HCT116 (cell line): Measurements from ENCODE around the gene SYCP2.

Experiments
- CBX3 ChIP-seq: IDR thresholded peaks from 2 replicates; pipeline ENCODE4 v1.6.1; 2012; ENCODE audit warnings: low read depth
- CEBPB ChIP-seq: IDR thresholded peaks from 2 replicates; pipeline ENCODE4 v1.6.1; 2012; ENCODE audit warnings: low read depth
- CTCF ChIP-seq, 3 experiments: fragments of 200-600 bp in 1 of 3; sonication (generic) in 1 of 3; IDR thresholded peaks in 2 of 3; conservative IDR thresholded peaks in 1 of 3; 2 replicates each; pipeline ENCODE4 v1.5.1; 2012 to 2017; ENCODE audit warnings: low read depth in 2 of 3, low read length in 2 of 3, antibody characterized with exemption in 1 of 3, borderline replicate concordance in 1 of 3, control low read depth in 1 of 3, mild to moderate bottlenecking in 1 of 3, mixed read lengths in 1 of 3, mixed run types in 1 of 3, moderate library complexity in 1 of 3; ENCODE audit not compliant: insufficient read depth in 1 of 3
- EGR1 ChIP-seq: IDR thresholded peaks from 2 replicates; pipeline ENCODE4 v1.6.1; 2012; ENCODE audit warnings: low read depth
- EZH2 ChIP-seq: fragments of 200-600 bp; sonication (generic); IDR thresholded peaks from 2 replicates; pipeline ENCODE4 v1.6.1; 2017; ENCODE audit warnings: antibody characterized with exemption, mixed run types
- EZH2phosphoT487 ChIP-seq: fragments of 200-600 bp; IDR thresholded peaks from 2 replicates; pipeline ENCODE4 v1.6.1; 2018; ENCODE audit warnings: antibody characterized with exemption, borderline replicate concordance
- MAX ChIP-seq: IDR thresholded peaks from 2 replicates; pipeline ENCODE4 v1.6.1; 2012
- POLR2A ChIP-seq: IDR thresholded peaks from 2 replicates; pipeline ENCODE4 v1.7.0; 2011; ENCODE audit warnings: borderline replicate concordance; ENCODE audit not compliant: insufficient read depth, insufficient read length; ENCODE audit errors: extremely low read depth
- POLR2AphosphoS5 ChIP-seq: IDR thresholded peaks from 2 replicates; pipeline ENCODE4 v1.6.1; 2011; ENCODE audit warnings: mild to moderate bottlenecking, low read depth, low read length, moderate library complexity
- SIN3A ChIP-seq: IDR thresholded peaks from 2 replicates; pipeline ENCODE4 v1.6.1; 2012; ENCODE audit warnings: low read depth
- YY1 ChIP-seq: IDR thresholded peaks from 2 replicates; pipeline ENCODE4 v1.6.1; 2011; ENCODE audit warnings: low read length, low read depth, moderate library complexity, mild to moderate bottlenecking; ENCODE audit not compliant: insufficient replicate concordance; ENCODE audit errors: extremely low read depth
- ZBTB33 ChIP-seq: IDR thresholded peaks from 2 replicates; pipeline ENCODE4 v1.6.1; 2011; ENCODE audit warnings: mild to moderate bottlenecking, low read length, moderate library complexity; ENCODE audit not compliant: insufficient replicate concordance; ENCODE audit errors: extremely low read depth
- ZNF274 ChIP-seq: fragments of 200-500 bp; sonication (Bioruptor generic); IDR thresholded peaks from 2 replicates; pipeline ENCODE4 v1.6.1; 2014; ENCODE audit warnings: mild to moderate bottlenecking, low read depth, low read length, inconsistent platforms
- TF ChIP-seq, protein P1 (sequence below): IDR thresholded peaks from 2 replicates; pipeline ENCODE4 v1.6.1; 2012; ENCODE audit warnings: low read depth

DNA sequence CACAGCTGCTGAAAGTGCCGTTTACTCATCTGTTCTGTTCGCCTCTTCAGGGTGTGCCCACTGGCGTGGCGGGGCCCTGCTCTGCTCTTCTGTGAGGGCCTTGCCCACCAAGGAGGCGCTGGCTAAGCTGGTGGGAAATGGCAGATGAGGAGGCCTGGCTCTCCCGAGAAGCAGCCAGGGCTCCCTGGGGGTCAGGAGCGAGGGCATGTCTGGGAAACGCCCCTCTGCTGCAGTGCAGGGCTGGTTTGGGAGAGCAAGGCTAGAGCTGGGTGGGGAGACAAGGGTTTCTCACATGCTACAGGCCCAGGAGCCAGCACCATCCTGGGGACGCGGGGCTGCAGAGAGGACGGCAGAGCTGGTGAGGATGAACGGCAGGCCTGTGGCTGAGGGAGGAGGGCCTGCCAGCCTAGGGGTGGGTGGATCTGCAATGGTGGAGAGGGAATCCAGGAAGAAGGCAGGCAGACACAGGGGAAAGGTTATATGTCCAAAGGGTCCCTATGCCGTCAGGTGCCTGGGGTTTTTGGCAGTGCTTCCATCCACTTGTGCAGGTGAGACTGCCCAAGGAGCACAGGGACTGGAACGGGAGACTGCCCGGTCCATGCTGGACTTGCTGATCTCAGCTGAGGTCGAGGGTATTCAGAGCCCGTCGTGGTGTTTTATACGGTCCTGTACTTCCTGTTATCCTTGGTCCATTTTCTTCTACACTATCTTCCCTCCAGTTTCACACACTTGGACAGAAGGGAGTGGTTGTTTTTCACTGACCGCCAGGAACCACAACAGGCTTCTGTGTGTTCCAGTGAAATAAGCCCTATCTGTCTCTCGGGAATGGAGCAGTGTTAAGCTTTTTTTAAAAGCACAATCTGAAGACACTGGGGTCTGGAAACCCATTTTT, 119.2 kb downstream of the SYCP2 start:
- TF ChIP-seq ZNF274 (no peak), CTCF (IDR thresholded peaks at IDR 0.05 in 2 of 3, conservative IDR thresholded peaks at IDR 0.05 in 1 of 3; ENCODE audit: borderline replicate concordance in 1 of 3, insufficient read depth in 1 of 3, low read depth in 2 of 3, low read length in 2 of 3) (no peak), POLR2AphosphoS5 (no peak), ZBTB33 (no peak), SIN3A (no peak), POLR2A (no peak), EZH2 (no peak), EGR1 (no peak), YY1 (no peak), CEBPB (no peak), CBX3 (no peak), EZH2phosphoT487 (no peak), MAX (no peak)
- TF ChIP-seq, protein P1, sequence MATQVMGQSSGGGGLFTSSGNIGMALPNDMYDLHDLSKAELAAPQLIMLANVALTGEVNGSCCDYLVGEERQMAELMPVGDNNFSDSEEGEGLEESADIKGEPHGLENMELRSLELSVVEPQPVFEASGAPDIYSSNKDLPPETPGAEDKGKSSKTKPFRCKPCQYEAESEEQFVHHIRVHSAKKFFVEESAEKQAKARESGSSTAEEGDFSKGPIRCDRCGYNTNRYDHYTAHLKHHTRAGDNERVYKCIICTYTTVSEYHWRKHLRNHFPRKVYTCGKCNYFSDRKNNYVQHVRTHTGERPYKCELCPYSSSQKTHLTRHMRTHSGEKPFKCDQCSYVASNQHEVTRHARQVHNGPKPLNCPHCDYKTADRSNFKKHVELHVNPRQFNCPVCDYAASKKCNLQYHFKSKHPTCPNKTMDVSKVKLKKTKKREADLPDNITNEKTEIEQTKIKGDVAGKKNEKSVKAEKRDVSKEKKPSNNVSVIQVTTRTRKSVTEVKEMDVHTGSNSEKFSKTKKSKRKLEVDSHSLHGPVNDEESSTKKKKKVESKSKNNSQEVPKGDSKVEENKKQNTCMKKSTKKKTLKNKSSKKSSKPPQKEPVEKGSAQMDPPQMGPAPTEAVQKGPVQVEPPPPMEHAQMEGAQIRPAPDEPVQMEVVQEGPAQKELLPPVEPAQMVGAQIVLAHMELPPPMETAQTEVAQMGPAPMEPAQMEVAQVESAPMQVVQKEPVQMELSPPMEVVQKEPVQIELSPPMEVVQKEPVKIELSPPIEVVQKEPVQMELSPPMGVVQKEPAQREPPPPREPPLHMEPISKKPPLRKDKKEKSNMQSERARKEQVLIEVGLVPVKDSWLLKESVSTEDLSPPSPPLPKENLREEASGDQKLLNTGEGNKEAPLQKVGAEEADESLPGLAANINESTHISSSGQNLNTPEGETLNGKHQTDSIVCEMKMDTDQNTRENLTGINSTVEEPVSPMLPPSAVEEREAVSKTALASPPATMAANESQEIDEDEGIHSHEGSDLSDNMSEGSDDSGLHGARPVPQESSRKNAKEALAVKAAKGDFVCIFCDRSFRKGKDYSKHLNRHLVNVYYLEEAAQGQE = no peak
